HG02852 (cell line): ENCODE data around the gene BAHCC1.

ENCODE experiments used
- ATAC-seq: cut with Tn5 transposase; IDR thresholded peaks from one replicate; pipeline ENCODE4 v1.9.1; 2021; ENCODE audit warnings: mild to moderate bottlenecking, moderate library complexity; ENCODE audit not compliant: unreplicated experiment

BAHCC1 gene

GRCh38 chr17:81437191-81437651, 42.0 kb downstream of the BAHCC1 start:
- no peak for ATAC-seq

DNA sequence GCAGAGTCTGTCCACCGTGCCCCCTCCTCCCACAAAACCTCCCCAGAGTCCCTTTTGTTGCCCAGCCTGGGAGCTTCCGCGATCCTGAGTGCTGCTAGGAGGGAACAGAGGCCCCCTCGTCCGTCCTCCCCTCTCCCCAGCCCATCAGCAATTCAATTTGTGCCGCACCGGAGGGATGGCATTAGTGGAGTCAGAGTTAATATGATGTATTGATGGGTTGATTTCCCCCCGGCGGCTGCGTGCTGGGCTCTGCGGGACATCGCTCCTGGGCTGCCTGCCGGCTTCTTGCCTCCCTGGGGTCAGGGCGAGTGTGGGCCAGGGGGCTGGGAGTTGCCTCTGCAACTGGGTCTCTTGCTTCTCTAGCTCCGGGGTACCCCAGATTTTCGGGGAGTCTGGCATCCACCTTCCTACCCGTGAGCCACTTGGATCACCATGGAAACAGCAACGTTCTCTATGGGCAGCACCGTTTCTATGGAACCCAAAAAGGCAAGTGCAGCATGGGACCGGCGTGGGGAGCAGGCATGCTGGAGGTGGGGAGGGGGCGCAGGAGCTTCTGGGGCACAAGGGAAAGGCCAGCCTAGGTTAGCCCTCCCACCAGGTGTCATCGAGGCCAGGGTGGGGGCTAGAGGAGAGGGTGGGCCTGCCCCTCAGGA, 42.9 kb downstream of the BAHCC1 start:
- no peak for ATAC-seq

DNA sequence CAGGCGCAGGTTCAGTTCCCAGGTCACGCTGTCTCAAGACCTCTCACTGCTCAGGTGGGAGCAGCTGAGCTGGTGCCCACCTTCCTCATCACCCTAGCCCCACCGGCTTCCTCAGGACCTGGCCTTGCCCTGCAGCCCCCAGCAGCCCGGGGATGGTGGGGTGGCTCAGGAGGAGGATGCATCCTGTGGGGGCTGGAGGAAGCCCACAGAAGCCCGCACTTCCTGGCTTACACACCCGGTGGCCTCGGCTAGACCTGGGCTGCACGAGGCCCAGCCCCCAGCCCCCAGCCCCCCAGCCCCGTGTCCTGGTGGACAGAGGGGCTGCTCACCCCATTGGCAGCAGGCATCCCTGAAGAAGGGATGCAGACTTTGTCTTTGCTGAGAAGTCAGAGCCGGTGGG, 43.4 kb downstream of the BAHCC1 start:
- no peak for ATAC-seq

DNA sequence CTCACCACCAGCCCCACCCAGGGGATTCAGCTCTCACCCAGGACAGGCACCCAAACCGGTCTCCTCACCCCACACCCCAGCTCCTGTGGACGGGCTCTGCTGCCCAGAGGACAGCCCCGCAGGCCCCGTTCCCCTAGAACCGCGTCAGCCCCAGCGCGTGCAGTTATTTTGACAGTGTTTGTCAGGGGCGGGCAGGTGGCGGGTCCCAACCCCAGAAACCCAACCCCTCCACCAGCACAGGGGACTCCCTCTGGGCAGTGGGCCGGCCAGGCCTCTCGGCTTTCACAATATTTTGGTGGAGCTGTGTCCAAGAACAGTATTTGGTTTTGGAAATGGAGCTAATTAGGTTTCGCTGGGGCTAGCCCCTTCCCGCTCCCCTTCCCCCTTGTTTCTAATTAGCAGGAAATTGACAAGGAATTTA, 44.8 kb downstream of the BAHCC1 start:
- ATAC-seq, result no peak

DNA sequence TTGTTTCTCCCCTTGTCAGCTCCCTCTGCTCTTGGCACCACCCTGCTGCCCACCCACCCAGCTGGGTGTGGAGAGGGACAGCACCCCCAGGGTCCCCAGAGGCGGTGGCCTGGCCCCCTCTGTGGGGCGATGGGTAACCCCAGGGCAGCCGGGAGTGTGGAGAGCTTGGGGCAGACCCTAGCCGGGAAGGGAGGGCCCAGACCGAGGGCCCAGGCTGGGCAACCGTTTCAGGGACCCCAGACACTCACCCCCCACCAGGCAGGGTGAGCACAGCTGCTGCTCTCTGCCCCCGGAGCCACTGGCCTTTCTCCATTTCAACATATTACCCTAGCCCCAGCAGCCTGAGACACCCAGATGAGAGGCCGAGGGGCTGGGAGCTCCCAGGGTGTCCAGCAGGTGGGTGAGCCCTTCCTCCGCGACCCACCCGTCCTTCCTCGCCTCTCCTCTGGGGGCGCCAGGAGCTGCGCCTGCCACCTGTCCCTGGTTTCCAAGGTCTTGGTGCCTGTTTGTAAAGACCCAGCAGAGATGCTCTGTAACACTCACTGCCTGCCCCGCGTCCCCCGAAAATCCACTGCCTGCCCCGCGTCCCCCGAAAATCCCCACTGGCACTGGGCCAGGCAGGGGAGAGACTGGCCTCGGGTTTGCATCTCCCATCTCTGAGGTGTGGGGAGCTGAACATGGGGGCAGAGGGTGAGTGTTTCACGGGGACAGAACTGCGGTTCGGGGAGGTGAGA, 45.4 kb downstream of the BAHCC1 start:
- no peak for ATAC-seq

GRCh38 chr17:81442791-81443190, 47.5 kb downstream of the BAHCC1 start:
- no peak for ATAC-seq

- ATAC-seq, result no peak
These were observed 48.0 kb downstream of the BAHCC1 start for GRCh38 chr17:81443269-81443668.

DNA sequence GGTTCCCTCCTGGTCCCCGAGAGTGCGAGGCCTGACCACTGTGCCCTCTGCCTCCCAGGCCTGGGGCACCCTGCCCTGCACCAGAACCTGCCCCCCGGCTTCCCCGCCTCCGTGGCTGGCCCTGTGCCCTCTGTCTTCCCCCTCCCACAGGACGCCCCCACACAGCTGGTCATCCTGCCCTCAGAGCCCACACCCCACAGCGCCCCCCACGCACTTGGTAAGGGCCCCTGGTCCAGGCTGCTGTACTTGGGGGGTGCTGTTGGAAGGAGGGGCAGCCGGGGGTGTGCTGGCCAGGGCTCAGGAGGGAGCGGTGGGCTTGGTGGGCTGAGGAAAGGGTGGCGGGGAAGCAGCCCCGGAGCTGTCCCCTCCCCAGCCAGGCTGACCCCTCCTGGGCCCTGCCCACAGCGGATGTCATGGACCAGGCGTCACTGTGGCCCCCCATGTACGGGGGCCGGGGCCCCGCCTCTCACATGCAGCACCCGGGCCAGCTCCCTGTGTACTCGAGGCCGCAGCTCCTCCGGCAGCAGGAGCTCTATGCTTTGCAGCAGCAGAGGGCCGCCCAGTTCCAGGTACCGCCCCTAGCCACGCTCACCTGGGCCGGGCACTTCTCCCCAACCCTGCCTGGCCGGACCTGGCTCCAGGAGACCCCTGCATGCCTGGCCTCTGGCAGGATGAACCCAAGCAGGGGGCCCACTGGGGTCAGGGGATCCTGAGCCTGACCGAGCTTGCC, 49.5 kb downstream of the BAHCC1 start:
- ATAC-seq, result no peak

DNA sequence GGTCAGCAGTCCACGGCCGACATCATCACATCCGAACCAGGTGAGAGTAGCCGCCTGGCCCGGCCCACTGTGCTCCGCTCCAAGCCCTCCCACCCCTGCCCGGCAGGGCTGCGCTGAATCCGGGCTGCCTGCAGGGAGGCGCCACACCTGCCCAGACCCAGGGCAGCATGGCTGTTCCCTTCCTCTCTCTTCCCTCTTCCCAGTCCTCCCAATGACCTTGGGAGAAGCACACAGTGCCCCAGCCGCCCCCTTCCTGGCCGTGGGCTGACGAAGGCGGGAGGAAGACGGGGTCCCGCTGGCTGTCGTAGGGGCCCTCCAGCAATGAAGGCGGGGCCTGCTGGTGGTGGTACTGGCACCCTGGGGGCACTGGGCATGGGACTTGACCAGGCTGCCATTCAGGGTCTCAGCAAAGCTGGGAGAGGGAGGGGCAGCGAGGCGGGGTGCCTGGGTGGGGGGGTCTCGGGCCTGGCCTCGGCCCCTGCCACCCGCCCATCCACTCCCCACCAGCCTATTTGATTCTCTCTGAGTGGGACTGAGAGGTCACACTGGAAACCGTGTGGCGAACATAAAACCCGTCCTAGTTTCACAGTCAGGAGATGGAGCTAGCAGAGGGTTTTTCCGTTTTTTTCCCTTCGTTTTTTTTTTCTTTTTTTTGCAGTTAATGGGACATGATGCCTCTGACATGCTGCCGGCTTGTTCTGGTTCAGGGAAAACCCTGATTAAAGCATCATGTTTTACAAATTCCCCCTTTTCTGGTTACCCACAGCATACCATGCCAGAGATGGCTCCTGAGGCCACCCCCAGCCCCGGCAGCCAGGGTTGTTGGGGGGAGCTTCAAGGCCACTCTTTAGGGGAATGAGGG, 50.6 kb downstream of the BAHCC1 start:
- no peak for ATAC-seq

DNA sequence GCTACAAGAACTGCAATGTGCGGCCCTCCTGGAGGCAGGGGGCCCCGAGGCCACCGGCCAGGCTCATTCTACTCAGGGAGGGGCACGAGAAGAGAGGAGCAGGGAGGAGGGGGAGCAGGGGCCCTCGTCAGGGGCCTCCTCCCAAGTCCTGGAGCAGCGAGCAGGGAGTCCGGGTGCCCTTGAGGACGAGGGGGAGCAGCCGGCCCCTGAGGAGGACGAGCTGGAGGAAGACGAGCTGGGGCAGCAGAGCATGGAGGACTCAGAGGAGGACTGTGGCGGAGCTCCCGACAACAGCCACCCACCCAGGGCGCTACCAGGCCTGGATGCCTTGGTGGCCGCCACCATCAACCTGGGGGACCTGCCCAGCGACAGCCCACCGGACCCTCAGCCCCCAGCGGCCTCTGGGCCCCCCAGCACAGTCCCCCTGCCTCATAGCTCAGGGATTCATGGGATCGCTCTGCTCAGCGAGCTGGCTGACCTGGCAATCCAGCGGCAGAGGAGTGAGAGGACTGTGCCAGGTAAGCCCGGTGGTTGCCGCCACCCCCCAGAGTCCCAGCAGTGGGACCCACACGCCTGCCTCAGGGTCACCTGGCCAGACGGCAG, 52.2 kb downstream of the BAHCC1 start:
- ATAC-seq, result no peak

DNA sequence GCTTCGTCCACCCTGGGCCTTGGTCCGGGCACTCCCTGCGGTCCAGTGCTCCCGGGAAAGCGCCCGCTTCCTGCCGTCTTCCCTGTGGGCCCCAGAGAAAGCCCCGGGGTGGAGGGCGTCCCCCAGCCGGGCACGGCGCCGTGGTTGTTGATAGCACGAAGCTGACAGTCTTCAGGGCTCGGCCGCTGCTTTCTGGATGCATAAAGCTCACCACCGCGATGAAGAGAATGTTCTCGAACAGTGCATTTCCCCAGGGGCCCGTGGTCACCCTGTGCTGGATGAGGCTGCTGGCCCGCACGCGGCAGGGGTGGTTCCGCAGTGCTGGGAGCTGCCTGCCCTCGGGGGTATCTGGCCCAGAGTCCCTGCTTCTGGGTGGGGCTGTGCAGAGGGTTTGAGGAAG, 53.2 kb downstream of the BAHCC1 start:
- ATAC-seq, result no peak

DNA sequence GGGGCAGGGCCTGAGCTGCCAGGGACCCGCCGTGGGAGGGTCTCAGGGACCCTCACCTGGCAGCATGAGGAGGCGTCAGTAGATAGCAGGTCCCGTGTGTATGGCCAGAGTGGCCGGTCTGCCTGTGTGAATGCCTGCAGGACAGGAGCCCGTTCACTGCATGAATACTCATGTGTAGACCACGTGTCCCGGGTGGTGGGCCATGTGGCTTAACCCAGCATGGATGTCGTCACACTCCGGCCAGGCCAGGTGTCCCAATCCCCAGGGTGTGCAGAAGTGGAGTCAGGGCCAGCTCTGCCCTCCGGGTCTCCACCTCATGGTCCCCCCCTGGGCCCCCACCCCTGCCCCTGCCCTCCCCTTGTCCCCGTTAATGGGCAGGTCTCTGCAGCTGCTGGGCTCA, 53.7 kb downstream of the BAHCC1 start:
- ATAC-seq, result no peak

GRCh38 chr17:81449351-81449750, 54.1 kb downstream of the BAHCC1 start:
- ATAC-seq, result no peak

GRCh38 chr17:81451823-81452222, 56.6 kb downstream of the BAHCC1 start:
- ATAC-seq, result no peak

GRCh38 chr17:81452551-81452950, 57.3 kb downstream of the BAHCC1 start:
- ATAC-seq, result no peak

DNA sequence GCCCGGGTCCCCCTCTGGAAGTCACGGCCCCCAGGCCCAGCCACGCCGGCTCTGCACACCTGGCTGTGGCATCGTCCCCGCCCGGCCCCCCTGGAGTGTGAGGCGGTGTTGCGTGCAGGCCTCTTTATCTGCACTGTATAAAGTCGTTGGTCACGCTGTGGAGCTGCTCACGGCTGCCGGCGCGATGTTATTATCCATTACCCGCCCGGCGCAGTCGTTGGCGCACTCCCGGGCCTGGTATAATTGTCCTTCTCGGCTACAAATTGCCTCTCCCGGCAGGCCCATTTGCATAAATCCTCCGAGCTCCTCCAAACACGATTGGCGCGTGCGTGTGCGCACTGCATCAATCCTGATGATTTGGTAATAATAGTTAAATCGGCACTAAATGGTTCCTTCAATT, 57.8 kb downstream of the BAHCC1 start:
- no peak for ATAC-seq

DNA sequence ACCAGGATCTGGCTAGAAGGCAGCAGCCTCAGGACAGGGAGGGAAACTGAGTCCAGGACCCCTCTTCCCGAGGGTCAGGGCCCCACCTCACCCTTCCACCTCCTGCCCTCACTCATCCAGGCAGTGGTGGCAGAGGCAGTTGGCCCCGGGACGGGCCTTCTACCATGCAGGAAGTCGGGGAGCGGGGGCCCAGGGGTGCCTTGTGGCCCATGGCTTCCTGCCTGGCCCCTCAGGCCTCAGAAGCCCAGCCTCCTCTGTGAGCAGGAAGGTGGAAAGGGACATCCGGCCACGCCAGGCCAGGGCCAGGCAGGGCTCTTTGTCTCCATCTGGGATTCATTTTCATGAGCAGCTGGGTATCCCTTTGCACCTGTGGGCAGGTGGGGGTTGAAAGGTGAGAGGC, 58.5 kb downstream of the BAHCC1 start:
- no peak for ATAC-seq

GRCh38 chr17:81454473-81454872, 59.2 kb downstream of the BAHCC1 start:
- ATAC-seq, result no peak

DNA sequence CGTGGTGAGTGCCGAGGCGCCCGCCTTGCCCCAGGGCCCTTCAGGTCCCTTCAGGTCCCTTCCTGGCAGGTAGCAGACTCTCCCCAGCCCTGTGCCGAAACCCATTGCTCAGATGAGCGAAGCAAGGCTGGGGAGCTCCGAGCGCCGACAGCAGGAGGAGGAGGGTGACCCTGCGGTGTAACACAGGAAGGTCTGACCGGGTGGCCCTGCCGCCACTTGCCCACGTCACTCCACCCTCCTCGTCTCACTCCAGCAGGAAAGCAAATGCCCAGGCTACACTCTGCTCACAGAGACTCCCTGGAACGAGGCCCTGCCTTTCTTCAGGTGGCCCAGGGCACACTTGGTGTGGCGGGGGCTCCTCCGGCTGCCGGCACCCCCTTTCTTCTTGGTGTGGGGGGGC, 60.1 kb downstream of the BAHCC1 start:
- no peak for ATAC-seq

- ATAC-seq, result no peak
These were observed 60.8 kb downstream of the BAHCC1 start for GRCh38 chr17:81456091-81456490.

DNA sequence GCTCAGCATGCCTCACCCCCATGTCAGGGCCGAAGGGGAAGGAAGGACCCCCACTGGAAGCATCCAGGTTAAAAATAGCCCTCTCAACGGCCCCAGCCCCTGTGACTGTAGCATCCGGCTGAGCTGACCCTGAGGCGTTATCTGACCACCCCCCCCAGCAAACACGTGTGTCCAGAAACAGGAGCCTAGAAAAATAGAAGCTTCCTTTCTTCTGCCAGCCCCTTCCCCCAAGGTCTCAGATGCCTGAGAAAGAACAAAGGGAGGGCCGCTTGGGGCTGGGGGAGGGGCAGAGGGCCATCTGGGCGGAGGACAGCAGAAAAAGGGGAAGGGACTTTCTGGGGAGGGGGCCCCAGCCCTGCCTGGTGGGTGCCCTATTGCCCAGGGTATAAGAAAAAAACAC, 61.5 kb downstream of the BAHCC1 start:
- ATAC-seq, result no peak
